ENCODE measurements around the gene ALG13. TPM values are rescaled to one million over a fixed set of nuclear protein-coding genes. Genes with fewer than 3 reads are reported as not detected.
"Not testable (repeated sequence)": the region's sequence is repeated elsewhere in the genome, so short reads cannot be mapped to it uniquely, and the experiment has no call there.

The ALG13 gene
- total RNA-seq, 1 experiment from 2014 or later: 29.8 TPM

GRCh38 chrX:111736571-111736970 is 55.6 kb downstream of the ALG13 start:
- in situ Hi-C loops (cut with HindIII; ENCODE audit: low pct_unique_long_range_greater_than_20kb, low sequenced_read_pairs): no loop called here
- DNase-seq (ENCODE audit: low read depth): no peak

- no peak for DNase-seq (ENCODE audit: low read depth)
- in situ Hi-C loops (cut with HindIII; ENCODE audit: low pct_unique_long_range_greater_than_20kb, low sequenced_read_pairs): no loop called here
Measured at GRCh38 chrX:111742018-111742417, 61.0 kb downstream of the ALG13 start.

- DNase-seq (ENCODE audit: low read depth): no peak
- in situ Hi-C loops (cut with HindIII; ENCODE audit: low pct_unique_long_range_greater_than_20kb, low sequenced_read_pairs): no loop called here
Measured at GRCh38 chrX:111743316-111743715, 62.3 kb downstream of the ALG13 start.

GRCh38 chrX:111756486-111756885 is 75.5 kb downstream of the ALG13 start:
- DNase-seq (ENCODE audit: low read depth): no peak
- in situ Hi-C loops (cut with HindIII; ENCODE audit: low pct_unique_long_range_greater_than_20kb, low sequenced_read_pairs): no loop called here

- in situ Hi-C loops (cut with HindIII; ENCODE audit: low pct_unique_long_range_greater_than_20kb, low sequenced_read_pairs): no loop called here
- no peak for DNase-seq (ENCODE audit: low read depth)
Measured at GRCh38 chrX:111759686-111760085, 78.7 kb downstream of the ALG13 start.

- DNase-seq (ENCODE audit: low read depth): no peak
- in situ Hi-C loops (cut with HindIII; ENCODE audit: low pct_unique_long_range_greater_than_20kb, low sequenced_read_pairs): no loop called here
Measured at GRCh38 chrX:111761578-111762135, 80.7 kb downstream of the ALG13 start.

- in situ Hi-C loops (cut with HindIII; ENCODE audit: low pct_unique_long_range_greater_than_20kb, low sequenced_read_pairs): no loop called here
- no peak for DNase-seq (ENCODE audit: low read depth)
Measured at GRCh38 chrX:111778591-111778990, 97.6 kb downstream of the ALG13 start.

- DNase-seq (ENCODE audit: low read depth): no peak
- in situ Hi-C loops (cut with HindIII; ENCODE audit: low pct_unique_long_range_greater_than_20kb, low sequenced_read_pairs): no loop called here
Measured at GRCh38 chrX:111779582-111779981, 98.6 kb downstream of the ALG13 start.

GRCh38 chrX:111784667-111785066 is 103.7 kb downstream of the ALG13 start:
- in situ Hi-C loops (cut with HindIII; ENCODE audit: low pct_unique_long_range_greater_than_20kb, low sequenced_read_pairs): no loop called here

GRCh38 chrX:111790054-111790453 is 109.1 kb downstream of the ALG13 start:
- DNase-seq (ENCODE audit: low read depth); in situ Hi-C loops (cut with HindIII; ENCODE audit: low pct_unique_long_range_greater_than_20kb, low sequenced_read_pairs): not testable (repeated sequence)

More at GRCh38 chrX:111784667-111785066, 103.7 kb downstream of the ALG13 start:
- no peak for DNase-seq (ENCODE audit: low read depth)

Other genes with a start within 250 kb of the ALG13 start
- not detected in 2 replicates for gene SERTM2, start 169.5 kb upstream of the ALG13 start, total RNA-seq (2014; rRNA removed; shearing (Covaris generic); ENCODE audit: low replicate concordance)
- gene TRPC5OS, start 195.0 kb downstream of the ALG13 start, total RNA-seq (2014; rRNA removed; shearing (Covaris generic); ENCODE audit: low replicate concordance): not detected in 2 replicates